CD4-positive, alpha-beta T cell treated with Interleukin-10 for 1 hour (primary cell): ENCODE data around the gene RASAL2.
"Not testable (repeated sequence)": the region's sequence is repeated elsewhere in the genome, so short reads cannot be mapped to it uniquely, and the experiment has no call there.

Experiments
- DNase-seq: peaks from one replicate; pipeline ENCODE4 v3.0.0-alpha.2; 2020

The RASAL2 gene

DNA sequence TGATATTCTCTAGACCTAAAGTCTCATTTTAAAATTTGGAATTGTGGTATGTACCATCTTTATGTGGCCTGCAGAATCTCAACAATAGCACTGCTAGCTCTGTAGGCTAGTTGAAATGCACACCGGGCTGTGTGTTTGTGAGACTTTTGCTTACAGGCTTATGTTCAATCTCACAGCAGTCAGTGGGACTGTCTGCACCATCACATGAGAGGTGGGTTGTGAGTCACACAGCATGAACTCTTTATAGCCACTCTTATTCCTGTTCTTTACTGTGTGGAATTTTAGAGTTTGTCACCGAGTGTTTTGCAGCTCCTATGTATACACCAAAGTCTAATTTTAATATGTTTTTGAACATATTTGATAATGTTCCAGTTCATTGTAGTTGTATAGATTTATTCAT is 74.6 kb downstream of the RASAL2 start:
- DNase-seq = no peak

DNA sequence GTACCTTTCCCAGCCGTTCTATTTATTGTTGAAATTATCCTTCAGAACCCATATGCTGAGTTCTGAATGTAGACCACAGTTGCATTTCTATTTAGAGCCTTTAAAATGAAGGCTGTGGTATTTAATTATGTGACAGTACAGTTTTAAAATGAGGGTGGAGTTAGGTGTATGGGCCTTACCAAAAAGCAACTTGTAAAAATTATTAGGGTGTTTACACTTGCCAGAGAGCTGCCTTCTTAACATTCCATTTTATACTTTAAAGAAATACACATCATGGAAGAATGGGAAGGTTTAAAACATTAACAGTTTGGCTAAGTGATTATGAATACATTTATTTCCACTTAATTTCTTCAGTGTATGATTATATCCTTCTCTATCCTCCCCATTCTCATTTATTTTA is 75.7 kb downstream of the RASAL2 start:
- DNase-seq = no peak

DNA sequence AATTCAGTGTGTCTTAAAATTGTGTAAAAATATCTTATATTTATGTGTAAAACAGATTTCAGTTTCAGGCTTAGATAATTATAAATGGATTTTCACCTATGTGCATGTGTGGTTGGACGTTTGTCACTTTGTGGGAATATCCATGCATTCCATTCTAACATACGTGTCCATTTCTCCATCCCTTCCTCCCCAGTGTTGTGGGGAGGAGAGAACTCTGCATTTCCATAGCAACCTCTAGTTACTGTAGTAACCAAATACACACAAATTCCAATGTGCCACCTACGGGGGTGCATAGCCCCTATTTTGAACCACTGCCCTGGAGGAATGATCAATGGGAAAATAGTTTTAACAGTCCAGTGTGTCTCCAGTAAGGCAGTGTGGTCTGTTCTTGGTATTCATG is 79.0 kb downstream of the RASAL2 start:
- DNase-seq = no peak

DNA sequence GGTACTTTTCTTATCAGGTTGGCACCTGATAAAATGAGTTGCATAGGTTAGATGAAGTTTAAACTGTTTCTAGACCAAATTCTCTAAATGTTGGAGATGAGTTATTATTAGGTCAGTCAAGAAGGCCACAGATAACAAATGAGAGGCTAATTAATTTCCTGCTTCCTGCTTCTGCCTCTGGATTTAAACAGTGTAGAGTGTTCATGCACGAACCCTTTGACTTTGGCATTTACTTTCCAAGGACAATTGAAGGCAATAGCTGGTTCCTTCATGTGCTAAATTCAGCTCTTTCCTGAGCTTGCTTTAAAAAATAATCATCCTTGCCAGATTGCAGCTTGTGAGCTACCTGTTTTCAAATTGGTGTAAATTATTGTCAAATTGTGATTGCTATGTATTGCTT is 80.6 kb downstream of the RASAL2 start:
- no peak for DNase-seq

DNA sequence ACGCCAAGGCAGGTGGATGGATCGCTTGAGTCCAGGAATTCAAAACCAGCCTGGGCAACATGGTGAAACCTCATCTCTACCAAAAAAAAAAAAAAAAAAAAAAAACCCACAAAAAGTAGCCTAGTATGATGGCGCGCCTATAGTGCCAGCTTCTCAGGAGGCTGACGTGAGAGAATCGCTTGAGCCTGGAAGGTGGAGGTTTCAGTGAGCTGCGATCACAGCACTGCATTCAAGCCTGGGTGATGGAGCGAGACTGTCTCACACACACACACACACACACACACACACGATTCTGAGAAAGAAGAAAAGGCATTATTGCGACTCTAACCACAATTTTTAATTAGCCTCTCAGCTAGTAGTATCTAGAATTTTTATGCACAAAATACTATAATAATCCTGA is 86.5 kb downstream of the RASAL2 start:
- no peak for DNase-seq

DNA sequence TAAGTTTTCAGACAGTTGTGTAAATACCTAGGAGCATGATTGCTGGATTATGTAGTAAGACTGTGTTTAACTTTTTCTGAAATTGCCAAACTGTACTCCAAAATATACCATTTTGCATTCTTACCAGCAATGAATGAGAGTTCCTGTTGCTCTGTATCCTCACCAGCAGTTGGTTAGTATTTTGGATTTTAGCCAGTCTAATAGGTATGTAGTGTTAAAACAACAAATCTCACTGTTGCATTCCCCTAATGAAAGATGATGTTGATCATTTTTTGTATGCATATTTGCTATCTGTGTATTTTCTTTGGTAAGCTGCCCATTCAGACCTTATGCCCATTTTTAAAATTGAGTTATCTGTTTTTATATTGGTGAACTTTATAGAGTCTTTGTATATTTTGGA is 89.9 kb downstream of the RASAL2 start:
- no peak for DNase-seq

DNA sequence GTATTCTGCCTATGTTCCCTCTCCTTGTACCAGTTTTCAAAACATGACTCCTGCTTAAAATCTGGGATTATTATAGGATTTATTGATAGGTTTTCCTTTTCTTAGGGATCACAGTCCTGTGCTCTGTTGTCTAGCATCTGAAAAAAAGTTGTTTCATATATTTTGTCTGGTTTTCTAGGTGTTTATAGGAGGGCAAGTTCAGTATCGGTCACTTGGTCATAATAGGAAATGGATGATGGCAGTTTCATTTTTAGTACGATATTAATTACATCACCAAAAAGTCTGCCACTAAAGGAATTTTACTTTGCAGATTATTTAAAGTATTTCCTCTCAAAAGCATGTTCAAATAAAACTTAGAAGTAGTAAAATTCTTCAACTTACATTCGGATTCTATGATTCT is 94.4 kb downstream of the RASAL2 start:
- DNase-seq = no peak

DNA sequence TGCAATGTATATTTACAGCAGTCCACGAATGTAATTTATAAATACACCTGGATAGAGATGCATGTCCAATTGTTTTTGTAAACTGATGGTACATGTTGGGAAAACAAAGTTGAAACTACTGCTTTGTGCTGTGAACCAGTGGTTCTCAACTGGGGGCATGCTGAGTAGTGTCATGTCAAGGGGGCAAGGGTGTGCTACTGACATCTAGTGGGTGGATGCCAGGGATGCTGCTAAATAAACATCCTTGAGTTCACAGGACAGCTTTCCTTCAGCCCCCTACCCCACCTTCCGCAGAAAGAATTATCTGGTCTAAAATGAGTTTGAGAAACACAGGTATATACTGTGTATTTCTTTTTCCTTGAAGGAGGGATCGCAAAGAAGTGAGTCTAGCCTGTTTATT is 95.9 kb downstream of the RASAL2 start:
- no peak for DNase-seq

DNA sequence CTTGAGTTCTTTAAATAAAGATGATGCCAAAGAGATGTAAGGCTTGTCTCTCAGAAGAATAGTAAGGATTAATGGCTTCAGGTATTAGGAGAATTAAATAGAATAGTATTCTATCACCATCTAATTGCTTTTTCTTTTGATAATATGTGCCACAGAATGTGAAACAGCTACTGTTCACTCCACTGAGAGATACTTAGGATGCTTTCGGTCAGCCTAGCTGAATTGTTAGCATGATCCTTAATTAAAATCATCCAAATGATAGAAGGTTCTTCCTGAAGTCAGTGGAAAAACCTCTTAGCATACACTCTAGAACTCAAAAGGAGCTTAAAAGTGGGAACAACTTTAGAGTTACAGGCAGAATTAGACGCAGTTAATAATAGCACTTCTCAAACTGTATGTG is 97.0 kb downstream of the RASAL2 start:
- no peak for DNase-seq

DNA sequence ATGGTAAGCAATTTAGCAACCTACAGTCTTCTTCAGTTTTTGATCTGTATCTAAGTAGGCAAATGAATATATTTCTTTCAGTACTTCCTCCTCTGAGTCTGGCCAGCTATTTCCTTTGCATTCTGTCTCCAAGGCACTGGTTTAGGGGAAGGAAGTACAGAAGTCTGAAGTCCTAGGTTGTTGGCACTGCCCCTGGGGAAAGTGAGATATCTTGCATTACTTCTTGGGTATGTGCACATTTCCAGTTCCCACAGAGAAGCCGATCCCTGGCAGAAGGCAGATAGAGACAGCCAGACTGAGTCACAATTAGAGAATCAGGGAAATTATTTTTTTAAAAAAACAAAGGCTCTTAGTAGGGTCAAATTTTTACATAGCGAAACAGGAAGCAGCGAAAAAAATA is 98.8 kb downstream of the RASAL2 start:
- DNase-seq = no peak

DNA sequence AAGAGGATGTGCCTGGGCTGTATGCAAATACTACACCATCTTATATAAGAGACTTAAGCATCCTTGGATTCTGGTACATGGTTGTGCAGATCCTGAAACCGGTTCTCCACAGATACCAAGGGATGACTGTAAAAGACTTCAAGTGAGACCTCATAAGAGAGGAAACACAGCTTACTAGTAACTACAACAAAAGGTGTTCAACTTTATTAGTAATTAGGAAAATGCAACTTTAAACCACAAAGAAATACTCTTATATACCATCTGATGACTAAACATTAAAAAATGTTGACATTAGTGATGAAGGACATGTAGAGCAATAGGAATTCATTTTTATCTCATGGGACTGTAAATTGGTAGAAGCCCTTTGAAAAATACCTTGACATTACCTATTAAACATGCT is 102.7 kb downstream of the RASAL2 start:
- no peak for DNase-seq

DNA sequence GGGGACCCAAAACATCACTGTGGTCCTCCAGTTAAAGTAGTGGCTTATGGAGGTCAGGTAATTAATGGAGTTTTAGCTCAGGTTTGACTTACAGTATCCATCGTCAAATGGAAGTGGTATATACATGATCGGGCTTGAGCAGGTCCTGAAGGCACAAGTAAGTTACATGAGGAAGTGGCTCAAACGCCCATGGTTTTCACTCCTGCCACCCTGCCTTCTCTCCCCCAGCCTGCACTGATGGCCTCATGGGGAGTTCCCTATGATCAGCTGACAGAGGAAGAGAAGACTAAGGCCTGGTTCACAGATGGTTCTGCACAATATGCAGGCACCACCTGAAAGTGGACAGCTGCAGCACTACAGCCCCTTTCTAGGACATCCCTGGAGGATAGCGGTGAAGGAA is 108.2 kb downstream of the RASAL2 start:
- not testable (repeated sequence) for DNase-seq

DNA sequence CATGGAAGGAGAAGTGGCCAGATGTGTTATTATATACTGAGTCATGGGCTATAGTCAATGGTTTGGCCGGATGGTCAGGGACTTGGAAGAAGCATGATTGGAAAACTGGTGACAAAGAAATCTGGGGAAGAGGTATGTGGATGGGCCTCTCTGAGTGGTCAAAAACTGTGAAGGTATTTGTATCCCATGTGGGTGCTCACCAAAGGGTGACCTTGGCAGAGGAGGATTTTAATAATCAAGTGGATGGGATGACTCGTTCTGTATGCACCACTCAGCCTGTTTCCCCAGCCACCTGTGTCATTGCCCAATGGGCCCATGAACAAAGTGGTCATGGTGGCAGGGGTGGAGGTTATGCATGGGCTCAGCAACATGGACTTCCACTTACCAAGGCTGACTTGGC is 108.6 kb downstream of the RASAL2 start:
- not testable (repeated sequence) for DNase-seq

DNA sequence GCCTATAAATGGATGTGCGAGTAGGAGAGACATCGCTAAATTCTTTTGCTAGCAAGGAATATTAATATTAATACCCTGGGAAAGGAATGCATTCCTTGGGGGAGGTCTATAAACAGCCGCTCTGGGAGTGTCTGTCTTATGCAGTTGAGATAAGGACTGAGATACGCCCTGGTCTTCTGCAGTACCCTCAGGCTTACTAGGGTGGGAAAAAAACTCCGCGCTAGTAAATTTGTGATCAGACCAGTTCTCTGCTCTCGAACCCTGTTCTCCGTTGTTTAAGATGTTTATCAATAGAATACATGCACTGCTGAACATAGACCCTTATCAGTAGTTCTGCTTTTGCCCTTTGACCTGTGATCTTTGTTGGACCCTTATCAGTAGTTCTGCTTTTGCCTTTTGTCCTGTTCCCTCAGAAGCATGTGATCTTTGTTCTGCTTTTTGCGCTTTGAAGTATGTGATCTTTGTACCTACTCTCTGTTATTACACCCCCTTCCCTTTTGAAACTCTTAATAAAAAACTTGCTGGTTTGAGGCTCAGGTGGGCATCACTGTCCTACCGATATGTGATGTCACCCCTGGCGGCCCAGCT is 114.5 kb downstream of the RASAL2 start:
- DNase-seq = not testable (repeated sequence)

DNA sequence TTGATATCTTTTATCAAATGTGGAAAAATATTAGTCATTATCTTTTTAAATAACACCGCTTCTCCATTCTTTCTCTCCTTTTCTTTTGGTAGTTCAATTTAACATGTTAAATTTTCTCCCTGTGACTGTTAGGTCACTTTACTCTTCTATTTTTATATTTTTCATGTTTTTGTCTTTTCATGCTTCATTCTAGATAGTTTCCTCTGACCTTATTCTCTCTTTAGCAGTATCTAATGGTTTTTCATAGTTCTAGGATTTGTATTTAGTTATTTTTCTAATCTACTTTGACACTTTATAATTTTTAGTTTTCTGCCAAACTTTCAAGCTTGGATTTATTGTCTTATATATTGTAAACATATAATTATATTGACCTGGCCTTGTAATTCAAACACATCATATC is 116.0 kb downstream of the RASAL2 start:
- DNase-seq = no peak

DNA sequence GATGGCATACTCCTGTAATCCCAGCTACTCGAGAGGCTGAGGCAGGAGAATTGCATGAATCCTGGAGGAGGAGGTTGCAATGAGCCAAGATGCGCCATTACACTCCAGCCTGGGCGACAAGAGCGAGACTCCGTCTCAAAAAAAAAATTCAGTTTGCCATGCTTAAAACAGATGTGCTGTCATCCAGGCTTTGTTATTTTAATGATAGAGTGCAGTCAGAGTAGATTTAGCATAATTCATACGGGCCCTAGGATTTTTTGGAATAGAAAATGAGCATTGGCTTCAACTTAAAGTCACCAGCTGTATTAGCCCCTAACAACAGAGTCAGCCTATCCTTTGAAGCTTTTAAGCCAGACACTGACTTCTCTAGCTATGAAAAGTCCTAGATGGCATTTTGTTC is 124.6 kb downstream of the RASAL2 start:
- DNase-seq = no peak

DNA sequence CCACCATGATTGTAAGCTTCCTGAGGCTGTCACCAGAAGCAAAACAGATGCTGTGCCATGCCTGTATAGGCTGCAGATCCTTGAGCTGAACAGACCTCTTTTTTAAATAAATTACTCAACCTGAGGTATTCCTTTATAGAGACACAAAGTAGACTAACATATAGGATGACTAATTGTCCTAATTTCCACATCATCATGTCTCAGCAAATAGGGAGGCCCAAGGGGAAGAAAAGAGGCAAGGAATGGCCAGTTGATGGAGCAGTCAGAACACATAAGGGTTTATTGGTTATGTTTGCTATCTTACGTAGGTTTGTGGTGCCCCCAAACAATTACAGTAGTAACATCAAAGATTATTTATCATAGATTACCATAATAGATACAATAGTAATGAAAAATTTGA is 126.2 kb downstream of the RASAL2 start:
- DNase-seq = no peak

DNA sequence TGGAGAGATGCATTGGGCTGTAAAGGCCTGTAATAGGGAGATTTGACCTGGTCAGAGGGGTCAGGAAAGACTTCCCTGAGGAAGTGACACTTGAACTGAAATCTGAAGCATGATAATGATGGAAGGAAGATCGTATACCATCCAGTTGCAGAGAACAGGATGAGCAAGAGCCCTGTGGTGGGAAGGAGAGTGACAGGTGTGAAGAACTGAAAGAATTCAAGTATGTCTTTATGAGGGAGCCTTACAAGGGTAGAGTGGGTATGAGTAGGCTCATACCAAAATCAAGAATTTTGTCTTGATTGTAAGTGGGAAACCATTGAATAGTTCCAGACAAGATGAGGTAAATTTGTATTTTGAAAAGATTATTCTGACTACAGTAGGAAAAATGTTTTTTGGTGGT is 129.4 kb downstream of the RASAL2 start:
- DNase-seq = no peak

DNA sequence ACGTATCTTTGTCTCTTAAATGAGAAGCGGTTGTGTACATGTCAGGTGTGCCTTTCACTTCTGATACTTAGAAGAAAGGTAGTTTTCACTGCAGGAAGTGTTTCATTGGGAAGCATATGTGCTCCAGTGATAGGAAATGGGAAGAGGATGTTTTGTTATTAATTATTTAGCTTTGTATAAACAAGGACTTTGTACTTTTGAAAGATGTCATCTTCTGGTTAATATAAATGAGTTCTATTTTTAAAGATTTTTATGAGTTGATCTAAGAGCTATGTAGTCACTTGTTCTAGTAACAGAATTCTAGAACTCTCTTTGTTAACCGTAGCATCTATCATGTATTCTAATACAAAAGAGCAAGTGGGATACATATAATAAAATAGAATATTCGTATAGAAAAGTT is 130.5 kb downstream of the RASAL2 start:
- DNase-seq = no peak

DNA sequence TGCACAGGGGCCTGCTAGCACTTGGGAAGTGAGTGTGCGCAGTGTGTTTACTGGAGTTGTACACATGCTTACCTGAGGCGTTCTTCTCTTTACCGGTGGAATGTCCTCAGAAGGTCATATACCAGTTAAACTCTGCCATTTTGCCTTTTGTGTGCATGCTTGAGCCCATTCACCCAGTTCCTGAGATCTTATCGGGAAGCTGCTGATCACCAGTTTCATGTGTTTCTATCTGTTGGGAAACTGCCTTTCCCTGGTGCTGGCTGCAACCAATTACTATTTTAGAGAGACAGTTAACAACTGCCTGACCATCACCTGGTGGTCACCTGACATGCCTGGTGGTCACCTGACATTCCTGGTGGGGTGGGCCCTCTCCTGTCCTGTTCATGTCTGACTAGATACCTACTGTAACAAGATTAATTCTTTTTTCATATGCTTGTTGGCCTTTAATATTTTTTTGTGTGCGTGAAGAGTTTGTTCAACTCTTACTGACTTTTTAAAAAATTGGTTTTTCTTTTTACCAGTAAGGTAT is 137.0 kb downstream of the RASAL2 start:
- no peak for DNase-seq

DNA sequence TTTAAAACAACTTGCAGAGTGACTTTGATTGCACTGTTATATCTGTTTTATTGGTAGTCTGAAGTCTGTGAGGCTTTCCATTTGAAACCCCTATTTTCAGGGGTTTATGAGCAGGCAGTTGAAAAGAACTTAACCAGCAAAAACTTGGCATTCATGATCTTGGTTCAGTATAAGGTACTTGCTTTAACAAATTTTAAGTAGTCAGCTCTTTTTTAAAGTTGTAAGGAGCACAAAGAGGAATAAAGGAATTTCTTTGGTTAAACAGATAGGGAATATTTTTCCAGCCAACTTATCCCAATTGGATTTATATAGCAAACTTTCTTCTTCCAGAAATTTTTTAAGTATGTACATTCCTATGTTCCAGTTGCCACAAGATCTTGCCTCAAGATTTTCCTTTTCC is 138.2 kb downstream of the RASAL2 start:
- DNase-seq = no peak

DNA sequence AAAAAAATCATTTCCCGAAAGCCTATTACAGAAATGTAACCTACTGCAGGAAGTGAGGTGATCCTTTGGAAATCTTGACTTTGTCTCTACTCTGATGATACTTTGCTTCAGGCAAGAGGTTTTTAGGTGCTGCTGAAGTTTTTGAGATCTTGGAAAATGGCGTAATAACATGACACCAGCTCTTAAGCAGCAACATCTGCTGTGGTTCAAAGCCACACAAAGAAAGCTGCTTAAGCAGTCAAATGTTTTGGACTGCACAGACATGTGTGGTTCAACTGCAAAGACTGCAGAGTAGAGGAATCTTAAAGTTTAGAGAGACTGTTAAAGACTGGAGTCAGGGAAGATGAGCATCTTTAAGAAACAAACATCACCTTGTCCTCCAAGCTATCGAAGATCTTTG is 139.0 kb downstream of the RASAL2 start:
- no peak for DNase-seq

DNA sequence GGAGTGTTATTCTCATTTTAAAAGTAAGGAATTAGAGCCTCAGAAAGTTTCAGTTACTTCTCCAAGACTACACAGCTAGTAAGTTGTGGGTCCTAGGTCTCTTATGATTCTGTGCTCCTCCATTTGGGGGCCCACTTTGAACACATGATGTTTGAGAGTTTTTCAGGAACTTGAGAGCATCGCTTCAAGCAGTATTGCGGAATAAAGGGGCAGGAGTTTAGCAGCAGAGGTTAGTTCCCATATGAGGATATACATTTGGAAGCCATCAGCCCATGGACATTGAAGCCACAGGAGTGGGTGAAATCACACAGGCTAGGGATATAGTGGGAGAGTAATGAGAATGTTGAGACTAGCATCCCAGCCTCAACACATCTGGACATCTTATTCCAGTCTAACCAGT is 143.2 kb downstream of the RASAL2 start:
- DNase-seq = no peak

DNA sequence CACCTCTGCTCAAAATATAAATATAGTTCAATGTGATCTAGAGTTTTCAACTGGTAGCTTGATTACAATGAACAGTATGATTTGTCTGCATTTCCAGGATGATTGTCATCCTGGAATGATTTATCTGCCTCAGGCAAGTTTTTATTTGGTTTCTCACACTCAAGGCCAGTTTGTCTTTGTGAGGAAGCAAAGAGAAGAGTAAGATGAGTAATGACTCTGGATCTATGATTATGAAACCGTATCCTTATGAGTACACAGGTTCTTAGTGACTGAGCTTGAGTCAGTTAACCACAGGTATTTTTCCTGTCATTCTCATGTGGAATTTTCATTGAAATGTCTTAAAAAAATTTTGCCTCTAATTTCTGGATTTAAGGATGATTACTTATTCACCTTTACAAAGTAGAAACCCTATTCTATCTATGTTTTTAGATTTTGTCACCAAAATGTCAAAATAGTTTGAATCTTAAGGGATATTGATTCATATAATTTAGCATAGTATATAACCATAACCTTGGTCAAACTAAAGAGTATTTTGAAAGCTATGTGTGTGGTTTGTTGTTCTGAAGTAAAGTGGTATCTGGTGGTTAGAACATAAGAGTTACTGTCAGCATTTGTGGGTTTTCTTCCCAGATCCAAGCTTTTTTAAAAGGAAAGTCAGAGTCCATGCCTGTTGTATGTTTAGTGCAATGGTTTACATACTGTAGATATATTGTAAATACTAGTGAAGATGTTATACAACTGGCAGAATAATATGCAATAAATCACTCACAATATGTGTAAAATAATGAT is 145.0 kb downstream of the RASAL2 start:
- DNase-seq = no peak

DNA sequence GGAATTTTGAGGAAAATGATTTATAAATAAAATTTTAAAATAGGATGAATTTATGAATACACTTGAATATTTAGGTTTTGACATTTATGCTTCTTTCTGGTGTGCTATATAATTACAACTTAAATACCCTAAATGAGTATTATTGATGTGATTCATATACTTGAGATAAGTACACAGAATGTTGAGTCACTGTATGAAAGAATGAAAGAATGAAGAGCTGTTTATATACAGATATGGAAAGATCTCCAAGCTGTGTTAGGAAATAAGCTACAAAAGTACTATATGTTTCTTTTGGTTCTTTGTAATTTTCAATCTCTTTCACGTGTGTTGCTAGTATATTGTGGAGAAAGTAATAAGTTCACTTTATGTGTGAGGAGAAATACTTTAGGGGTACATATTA is 147.2 kb downstream of the RASAL2 start:
- no peak for DNase-seq
